GM19240 (cell line): ENCODE results near the gene SLC2A4.
"Not testable (repeated sequence)": the region's sequence is repeated elsewhere in the genome, so short reads cannot be mapped to it uniquely, and the experiment has no call there.

ENCODE experiments used
- DNase-seq: peaks from one replicate; pipeline ENCODE4 v3.0.0; 2011; ENCODE audit warnings: low spot score; ENCODE audit not compliant: insufficient read length

Gene SLC2A4

GRCh38 chr17:7323731-7324437, 42.4 kb downstream of the SLC2A4 start:
- DNase-seq = no peak

- DNase-seq = no peak
Observed at GRCh38 chr17:7324438-7324779, 42.9 kb downstream of the SLC2A4 start.

GRCh38 chr17:7325031-7325528, 43.6 kb downstream of the SLC2A4 start:
- no peak for DNase-seq

GRCh38 chr17:7326186-7326585, 44.7 kb downstream of the SLC2A4 start:
- no peak for DNase-seq

GRCh38 chr17:7327056-7327455, 45.5 kb downstream of the SLC2A4 start:
- no peak for DNase-seq

- no peak for DNase-seq
Observed at GRCh38 chr17:7327501-7327900, 46.0 kb downstream of the SLC2A4 start.

GRCh38 chr17:7328009-7328408, 46.5 kb downstream of the SLC2A4 start:
- no peak for DNase-seq

GRCh38 chr17:7328840-7329373, 47.4 kb downstream of the SLC2A4 start, which contains the start of gene NEURL4:
Gene NEURL4, minus strand, starts transcription at chr17:7329335. Its CDS starts 23 bp downstream, at chr17:7329312.
- no peak for DNase-seq

- DNase-seq = peak; percentile 89
Observed at GRCh38 chr17:7329374-7329996, 48.0 kb downstream of the SLC2A4 start.

- DNase-seq = peak; percentile 69
Observed at GRCh38 chr17:7329997-7330637, 48.6 kb downstream of the SLC2A4 start.

- DNase-seq = no peak
Observed at GRCh38 chr17:7330638-7331015, 49.1 kb downstream of the SLC2A4 start.

GRCh38 chr17:7332111-7332510, 50.6 kb downstream of the SLC2A4 start:
- no peak for DNase-seq

GRCh38 chr17:7332600-7333069, 51.1 kb downstream of the SLC2A4 start:
- DNase-seq = not testable (repeated sequence)

- DNase-seq = no peak
Observed at GRCh38 chr17:7334938-7335538, 53.5 kb downstream of the SLC2A4 start.

- DNase-seq = not testable (repeated sequence)
Observed at GRCh38 chr17:7335765-7336164, 54.2 kb downstream of the SLC2A4 start.

- peak; percentile 63 for DNase-seq
Observed at GRCh38 chr17:7336240-7337175, 55.0 kb downstream of the SLC2A4 start, which contains the start of gene ACAP1. Gene ACAP1, plus strand, starts transcription at chr17:7336529. Its CDS starts 206 bp downstream, at chr17:7336735.

GRCh38 chr17:7337600-7337999, 56.1 kb downstream of the SLC2A4 start:
- DNase-seq = not testable (repeated sequence)
